K562 (cell line): Measurements from ENCODE around the gene SCN5A.

ENCODE experiments used
- BRF2 ChIP-seq: IDR thresholded peaks from 3 replicates; pipeline ENCODE4 v1.6.1; 2011; ENCODE audit warnings: borderline replicate concordance, mild to moderate bottlenecking; ENCODE audit not compliant: insufficient read length, insufficient read depth
- CTCF ChIP-seq, 3 experiments: IDR thresholded peaks in 2 of 3; conservative IDR thresholded peaks in 1 of 3; 2 replicates each; pipeline ENCODE4 v1.5.1; 2011 to 2012; ENCODE audit warnings: low read length in 3 of 3, mild to moderate bottlenecking in 3 of 3, control low read depth in 2 of 3, improper control_type of control experiment in 1 of 3, inconsistent platforms in 1 of 3, low read depth in 1 of 3, mixed read lengths in 1 of 3, moderate library complexity in 1 of 3; ENCODE audit not compliant: insufficient read depth in 2 of 3
- ETS1 ChIP-seq: conservative IDR thresholded peaks from 2 replicates; pipeline ENCODE4 v1.6.1; 2011; ENCODE audit warnings: low read depth, mild to moderate bottlenecking, low read length; ENCODE audit not compliant: control insufficient read depth
- FIP1L1 ChIP-seq: fragments of 200-400 bp; formaldehyde crosslinking; IDR thresholded peaks from 2 replicates; pipeline ENCODE4 v1.6.1; 2018; ENCODE audit warnings: mild to moderate bottlenecking, low read depth, low read length; ENCODE audit not compliant: poor library complexity, severe bottlenecking
- JUNB ChIP-seq: fragments of 450-650 bp; formaldehyde crosslinking; conservative IDR thresholded peaks from 2 replicates; pipeline ENCODE4 v1.4.0; 2020; ENCODE audit warnings: mild to moderate bottlenecking
- NR3C1 ChIP-seq: sonication (generic); formaldehyde crosslinking; IDR thresholded peaks from 2 replicates; pipeline ENCODE4 v1.8.1; 2022; ENCODE audit warnings: missing genetic modification reagents
- REST ChIP-seq, 2 experiments: fragments of 450-650 bp; formaldehyde crosslinking in 1 of 2; IDR thresholded peaks; 2 replicates each; pipeline versions ENCODE4 v1.4.0 to v1.6.1; 2014 to 2020; ENCODE audit warnings: mild to moderate bottlenecking in 2 of 2, borderline replicate concordance in 1 of 2, low read depth in 1 of 2
- SREBF1 ChIP-seq: fragments of 150-350 bp; IDR thresholded peaks from 2 replicates; pipeline ENCODE4 v1.6.1; 2014; ENCODE audit warnings: antibody characterized with exemption, low read depth, low read length, borderline replicate concordance
- TAF1 ChIP-seq: IDR thresholded peaks from 2 replicates; pipeline ENCODE4 v1.6.1; 2011; ENCODE audit warnings: mild to moderate bottlenecking, low read length, moderate library complexity; ENCODE audit not compliant: insufficient read depth, control insufficient read depth, severe bottlenecking; ENCODE audit errors: extremely low read depth
- ZFX ChIP-seq: sonication (generic); formaldehyde crosslinking; IDR thresholded peaks from 2 replicates; pipeline ENCODE4 v1.8.0; 2022; ENCODE audit warnings: mild to moderate bottlenecking, missing genetic modification reagents, moderate library complexity
- ZKSCAN3 ChIP-seq: fragments of 250-450 bp; sonication (Bioruptor Pico); IDR thresholded peaks from 2 replicates; pipeline ENCODE4 v1.4.0; 2020
- ZNF277 ChIP-seq: fragments of 250-450 bp; sonication (Bioruptor Pico); IDR thresholded peaks from 2 replicates; pipeline ENCODE4 v1.8.0; 2022; ENCODE audit warnings: inconsistent platforms, mild to moderate bottlenecking, moderate library complexity, borderline replicate concordance
- ZNF592 ChIP-seq: fragments of 450-650 bp; IDR thresholded peaks from 2 replicates; pipeline ENCODE4 v1.6.1; 2017; ENCODE audit warnings: antibody characterized with exemption, mild to moderate bottlenecking

GRCh38 chr3:38575279-38575843, 74.1 kb downstream of the SCN5A start:
- TF ChIP-seq SREBF1 = no peak
- TF ChIP-seq ZNF592 = no peak
- TF ChIP-seq ETS1 = no peak
- no peak for TF ChIP-seq CTCF (IDR thresholded peaks at IDR 0.05 in 2 of 3, conservative IDR thresholded peaks at IDR 0.05 in 1 of 3; ENCODE audit: insufficient read depth in 2 of 3, low read depth in 1 of 3, low read length in 3 of 3)
- no peak for TF ChIP-seq REST (IDR thresholded peaks at IDR 0.05; ENCODE audit: borderline replicate concordance)
- no peak for TF ChIP-seq REST (CRISPR knock-in tag; IDR thresholded peaks at IDR 0.05; ENCODE audit: low read depth)
- no peak for TF ChIP-seq FIP1L1
- no peak for TF ChIP-seq BRF2
- no peak for TF ChIP-seq ZNF277 (CRISPR knock-in tag)
- TF ChIP-seq TAF1 = no peak
- no peak for TF ChIP-seq NR3C1 (CRISPR knock-in tag)
- TF ChIP-seq ZFX = no peak
- TF ChIP-seq ZKSCAN3 (CRISPR knock-in tag) = no peak
- TF ChIP-seq JUNB (CRISPR knock-in tag) = no peak
